GM12891 (cell line): Measurements from ENCODE around the gene RYR2.

ENCODE experiments used
- DNase-seq: peaks from one replicate; pipeline ENCODE4 v3.0.0; 2011; ENCODE audit warnings: low spot score; ENCODE audit not compliant: insufficient read length
- FAIRE-seq: peaks from 2 replicates; lab custom pipeline; 2011; peaks lifted over from hg19 to GRCh38; lab: Jason Lieb, UNC
- PAX5 ChIP-seq: IDR thresholded peaks from 2 replicates; pipeline ENCODE4 v1.6.1; 2011; ENCODE audit warnings: low read length, moderate library complexity, mild to moderate bottlenecking; ENCODE audit not compliant: insufficient read depth, severe bottlenecking
- POLR2A ChIP-seq: IDR thresholded peaks from 2 replicates; pipeline ENCODE4 v1.6.1; 2011; ENCODE audit warnings: low read depth, low read length, control low read depth
- POLR2AphosphoS5 ChIP-seq: IDR thresholded peaks from 2 replicates; pipeline ENCODE4 v1.6.1; 2011; ENCODE audit warnings: low read depth, low read length, control low read depth
- POU2F2 ChIP-seq: IDR thresholded peaks from 2 replicates; pipeline ENCODE4 v1.6.1; 2011; ENCODE audit warnings: low read depth, mild to moderate bottlenecking, control low read depth, low read length, moderate library complexity
- SPI1 ChIP-seq: IDR thresholded peaks from 2 replicates; pipeline ENCODE4 v1.6.1; 2011; ENCODE audit warnings: low read depth, low read length, control low read depth
- TAF1 ChIP-seq: IDR thresholded peaks from 2 replicates; pipeline ENCODE4 v1.6.1; 2011; ENCODE audit warnings: low read depth, low read length, control low read depth

The RYR2 gene

DNA sequence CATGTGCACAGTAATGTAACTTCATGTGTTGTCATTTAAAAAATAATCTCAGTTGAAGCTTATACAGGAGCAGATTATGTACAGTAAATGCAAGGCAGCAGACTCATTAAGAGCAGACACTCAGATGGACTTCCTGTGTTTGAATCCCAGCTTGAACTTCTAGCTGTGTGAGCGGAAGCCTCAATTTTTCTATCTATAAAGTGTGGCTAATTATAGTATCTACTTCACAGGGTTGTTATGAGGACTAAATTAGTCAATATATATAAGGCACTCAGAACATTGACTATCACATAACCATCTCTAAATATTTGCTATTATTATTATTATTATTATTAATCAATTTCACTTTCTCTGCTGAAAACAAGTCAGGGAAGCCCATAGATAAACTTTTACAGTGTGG is 707.1 kb downstream of the RYR2 start:
- TF ChIP-seq POU2F2 (no peak), TAF1 (no peak), POLR2AphosphoS5 (no peak), SPI1 (no peak), POLR2A (no peak)
- FAIRE-seq (no peak), DNase-seq (no peak)

GRCh38 chr1:237751090-237751489 is 709.1 kb downstream of the RYR2 start:
- DNase-seq (no peak), FAIRE-seq (no peak)
- no peak for TF ChIP-seq POU2F2
- TF ChIP-seq TAF1: no peak
- no peak for TF ChIP-seq PAX5
- no peak for TF ChIP-seq SPI1
- TF ChIP-seq POLR2AphosphoS5: no peak
- no peak for TF ChIP-seq POLR2A

- DNase-seq: no peak
- no peak for FAIRE-seq
- TF ChIP-seq POLR2A (no peak), POU2F2 (no peak), POLR2AphosphoS5 (no peak), SPI1 (no peak), PAX5 (no peak), TAF1 (no peak)
Observed at GRCh38 chr1:237754627-237755026, 712.6 kb downstream of the RYR2 start.

DNA sequence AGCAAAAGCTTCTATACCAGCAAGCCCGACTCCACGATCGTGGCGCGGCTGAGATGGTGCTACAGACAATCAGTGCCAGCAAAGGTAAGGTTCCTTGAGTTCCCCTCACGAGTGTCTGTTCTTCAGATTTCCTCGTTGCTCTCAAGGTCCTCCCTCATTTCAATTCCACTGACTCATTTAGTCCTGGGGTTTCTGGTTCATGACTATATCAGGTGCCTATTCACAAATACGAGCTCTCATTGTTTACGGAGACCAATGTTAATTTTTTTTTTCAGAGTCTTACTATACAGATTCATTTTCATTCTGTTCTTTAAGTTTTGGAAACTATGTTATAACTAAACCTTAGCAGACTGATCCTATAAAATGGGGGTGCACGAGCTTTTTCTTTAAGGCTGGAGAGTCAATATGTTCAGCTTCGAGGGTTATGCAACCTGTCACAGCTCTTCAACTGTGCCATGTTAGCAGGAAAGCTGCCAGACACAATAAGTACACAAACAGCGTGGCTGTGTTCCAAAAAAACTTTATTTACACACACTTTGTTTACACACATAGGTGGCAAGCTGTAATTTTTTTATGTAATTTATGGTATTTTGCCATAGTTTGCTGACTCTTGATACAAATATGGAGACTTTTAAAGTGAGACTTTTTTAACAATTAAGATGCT is 714.5 kb downstream of the RYR2 start:
- no peak for DNase-seq
- no peak for TF ChIP-seq POLR2A
- TF ChIP-seq POLR2AphosphoS5: no peak
- no peak for TF ChIP-seq TAF1
- TF ChIP-seq PAX5: no peak
- no peak for FAIRE-seq

DNA sequence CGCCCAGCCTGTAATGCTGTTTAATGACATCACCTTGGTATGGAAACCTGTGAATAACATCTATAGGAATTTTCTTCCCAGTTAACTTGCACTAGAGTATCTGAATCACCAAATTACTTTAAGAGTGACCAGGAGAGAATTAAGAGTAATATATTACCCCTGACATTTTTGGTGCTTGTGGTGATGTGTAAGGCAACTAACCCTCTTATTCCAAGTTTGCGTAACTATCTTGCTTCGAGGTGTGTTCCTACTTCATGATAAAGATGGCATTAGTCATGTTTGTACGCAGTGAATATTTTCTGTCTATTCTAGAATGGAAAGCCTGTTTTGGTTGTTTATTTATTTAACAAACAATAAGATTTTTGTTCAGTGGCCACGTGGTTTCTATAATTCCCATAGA is 717.4 kb downstream of the RYR2 start:
- DNase-seq (no peak), FAIRE-seq (no peak)
- TF ChIP-seq POLR2A: no peak
- no peak for TF ChIP-seq SPI1
- TF ChIP-seq POU2F2: no peak
- no peak for TF ChIP-seq POLR2AphosphoS5
- no peak for TF ChIP-seq TAF1
- TF ChIP-seq PAX5: no peak

GRCh38 chr1:237760951-237761350 is 719.0 kb downstream of the RYR2 start:
- TF ChIP-seq SPI1 (no peak), POLR2AphosphoS5 (no peak), POLR2A (no peak)
- DNase-seq (no peak), FAIRE-seq (no peak)

DNA sequence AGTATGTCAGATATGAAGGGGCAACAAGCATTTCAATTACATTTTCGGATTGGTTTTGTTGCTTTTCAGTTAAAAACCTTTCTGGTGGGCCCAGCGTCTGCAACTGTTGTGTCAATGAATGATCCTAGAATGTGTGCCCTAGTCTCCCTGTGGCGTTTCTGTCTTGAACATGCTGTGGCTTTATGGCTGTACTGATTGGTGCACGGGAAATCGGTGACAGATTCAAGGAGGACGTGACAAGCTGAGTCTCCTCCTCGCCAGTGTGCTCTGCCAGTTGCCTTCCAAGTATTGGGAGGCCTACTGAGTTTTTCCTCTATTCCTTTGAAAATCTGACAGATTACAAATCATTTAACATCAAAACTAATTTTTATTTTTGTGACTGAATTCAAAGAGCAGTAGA is 721.2 kb downstream of the RYR2 start:
- no peak for TF ChIP-seq POLR2A
- no peak for TF ChIP-seq POLR2AphosphoS5
- no peak for TF ChIP-seq POU2F2
- no peak for TF ChIP-seq SPI1
- TF ChIP-seq TAF1: no peak
- TF ChIP-seq PAX5: no peak
- no peak for FAIRE-seq

GRCh38 chr1:237763751-237764150 is 721.8 kb downstream of the RYR2 start:
- no peak for TF ChIP-seq POLR2AphosphoS5
- TF ChIP-seq POLR2A: no peak
- no peak for TF ChIP-seq POU2F2
- no peak for TF ChIP-seq PAX5
- no peak for TF ChIP-seq TAF1
- no peak for TF ChIP-seq SPI1
- no peak for FAIRE-seq

More for the DNA sequence above, 721.2 kb downstream of the RYR2 start:
- DNase-seq: no peak

GRCh38 chr1:237769916-237770315 is 727.9 kb downstream of the RYR2 start:
- TF ChIP-seq PAX5 (no peak), TAF1 (no peak), POLR2AphosphoS5 (no peak), POU2F2 (no peak), POLR2A (no peak), SPI1 (no peak)

More at GRCh38 chr1:237763751-237764150, 721.8 kb downstream of the RYR2 start:
- DNase-seq: no peak

DNA sequence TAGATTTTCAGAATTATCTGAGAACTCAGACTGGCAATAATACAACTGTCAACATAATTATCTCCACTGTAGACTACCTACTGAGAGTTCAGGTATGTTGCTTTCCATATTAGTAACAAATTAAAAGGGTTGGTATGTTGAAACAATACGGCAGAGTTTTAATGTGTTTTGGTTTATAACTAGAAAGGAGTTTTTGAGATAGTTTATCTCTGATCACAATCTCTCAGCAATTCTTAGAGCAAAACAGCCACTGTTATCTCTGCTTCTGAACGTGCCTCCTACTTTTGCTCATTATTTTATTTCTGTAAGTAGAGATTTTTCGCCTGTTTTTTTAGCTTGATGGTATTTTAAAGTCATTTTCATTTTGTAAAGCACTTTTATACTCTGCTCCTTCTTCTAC is 730.0 kb downstream of the RYR2 start:
- FAIRE-seq (no peak), DNase-seq (no peak)
- TF ChIP-seq POLR2A (no peak), POLR2AphosphoS5 (no peak), POU2F2 (no peak), SPI1 (no peak), TAF1 (no peak), PAX5 (no peak)

More at GRCh38 chr1:237769916-237770315, 727.9 kb downstream of the RYR2 start:
- DNase-seq (no peak), FAIRE-seq (no peak)
